ENCODE measurements around the gene NDUFA12.

- no peak for TF ChIP-seq RAD21 (IDR thresholded peaks at IDR 0.05; ENCODE audit: low read length)
- TF ChIP-seq MXI1 (IDR thresholded peaks at IDR 0.05; ENCODE audit: borderline replicate concordance, low read depth, low read length) = no peak
- no peak for TF ChIP-seq CTCF (conservative IDR thresholded peaks at IDR 0.05; ENCODE audit: low read depth, low read length)
Observed at GRCh38 chr12:94954029-94954685, 49.3 kb downstream of the NDUFA12 start.
